Measurements from ENCODE around the gene ACADVL. TPM values are rescaled to one million over a fixed set of nuclear protein-coding genes. Genes with fewer than 3 reads are reported as not detected.

Gene ACADVL
- total and polyA plus RNA-seq, 4 donors = 185 to 1,301 (median 1,109) TPM

GRCh38 chr17:7192271-7192937, 27.3 kb upstream of the ACADVL start:
- H3K36me3 ChIP-seq (ENCODE audit: control insufficient read depth in 4 of 4, insufficient read depth in 3 of 4, low read depth in 1 of 4, low read length in 3 of 4) = peaks cover 0 to 8% (median 2%) of the 10 kb centered on the region in 4 donors
- DNase-seq (ENCODE audit: low spot score) = no peak
- H3K4me1 ChIP-seq (ENCODE audit: control insufficient read depth in 4 of 4, insufficient read depth in 4 of 4, low read length in 3 of 4) = no peaks in the 10 kb centered on the region
- H3K9ac ChIP-seq (ENCODE audit: low read depth in 1 of 2, low read length in 2 of 2) = no peak overlapping the region
- no peak overlapping the region for H3K27ac ChIP-seq (ENCODE audit: low read depth in 1 of 2, low read length in 2 of 2)
- H3K4me3 ChIP-seq (ENCODE audit: low read depth in 1 of 3, low read length in 3 of 3) = no peak overlapping the region
- TF ChIP-seq TAF1 (conservative IDR thresholded peaks at IDR 0.05) (no peak), RXRA (IDR thresholded peaks at IDR 0.05) (no peak), REST (IDR thresholded peaks at IDR 0.05) (no peak), YY1 (IDR thresholded peaks at IDR 0.05) (no peak), RAD21 (IDR thresholded peaks at IDR 0.05) (no peak), HNF4G (IDR thresholded peaks at IDR 0.05) (no peak), CTCF (IDR thresholded peaks at IDR 0.05; ENCODE audit: low read depth, low read length, missing input control) (no peak)
- H3K27me3 ChIP-seq (ENCODE audit: control insufficient read depth in 4 of 4, insufficient read depth in 4 of 4, low read length in 3 of 4) = no peaks in the 10 kb centered on the region
- 83% methylated on average over 12 of the region's 12 CpGs for WGBS
- H3K9me3 ChIP-seq (ENCODE audit: control insufficient read depth in 4 of 4, low read length in 3 of 4) = no peaks in the 10 kb centered on the region

GRCh38 chr17:7195971-7196370, 23.8 kb upstream of the ACADVL start:
- no peaks in the 10 kb centered on the region for H3K27me3 ChIP-seq (ENCODE audit: control insufficient read depth in 4 of 4, insufficient read depth in 4 of 4, low read length in 3 of 4)
- H3K9ac ChIP-seq (ENCODE audit: low read depth in 1 of 2, low read length in 2 of 2) = no peak overlapping the region
- no peak overlapping the region for H3K27ac ChIP-seq (ENCODE audit: low read depth in 1 of 2, low read length in 2 of 2)
- no peak for DNase-seq (ENCODE audit: low spot score)
- H3K9me3 ChIP-seq (ENCODE audit: control insufficient read depth in 4 of 4, low read length in 3 of 4) = no peaks in the 10 kb centered on the region
- WGBS = 93% methylated on average over 12 of the region's 12 CpGs
- peaks cover 0 to 8% (median 2%) of the 10 kb centered on the region in 4 donors for H3K36me3 ChIP-seq (ENCODE audit: control insufficient read depth in 4 of 4, insufficient read depth in 3 of 4, low read depth in 1 of 4, low read length in 3 of 4)
- no peak overlapping the region for H3K4me3 ChIP-seq (ENCODE audit: low read depth in 1 of 3, low read length in 3 of 3)
- no peaks in the 10 kb centered on the region for H3K4me1 ChIP-seq (ENCODE audit: control insufficient read depth in 4 of 4, insufficient read depth in 4 of 4, low read length in 3 of 4)
- TF ChIP-seq NR2F2 (IDR thresholded peaks at IDR 0.05) (no peak), HNF4G (IDR thresholded peaks at IDR 0.05) (no peak), HNF4A (conservative IDR thresholded peaks at IDR 0.05) (no peak), YY1 (IDR thresholded peaks at IDR 0.05) (no peak)

GRCh38 chr17:7196651-7197401, 22.9 kb upstream of the ACADVL start:
- Histone ChIP-seq H3K36me3 (ENCODE audit: control insufficient read depth in 4 of 4, insufficient read depth in 3 of 4, low read depth in 1 of 4, low read length in 3 of 4) (peaks cover 0 to 8% (median 2%) of the 10 kb centered on the region in 4 donors), H3K9me3 (ENCODE audit: control insufficient read depth in 4 of 4, low read length in 3 of 4) (no peaks in the 10 kb centered on the region), H3K4me3 (ENCODE audit: low read depth in 1 of 3, low read length in 3 of 3) (no peak overlapping the region), H3K9ac (ENCODE audit: low read depth in 1 of 2, low read length in 2 of 2) (no peak overlapping the region), H3K27ac (ENCODE audit: low read depth in 1 of 2, low read length in 2 of 2) (no peak overlapping the region), H3K4me1 (ENCODE audit: control insufficient read depth in 4 of 4, insufficient read depth in 4 of 4, low read length in 3 of 4) (no peaks in the 10 kb centered on the region), H3K27me3 (ENCODE audit: control insufficient read depth in 4 of 4, insufficient read depth in 4 of 4, low read length in 3 of 4) (no peaks in the 10 kb centered on the region)
- DNase-seq (ENCODE audit: low spot score) = no peak
- WGBS = 94% methylated on average over 22 of the region's 22 CpGs
- no peak for TF ChIP-seq YY1 (IDR thresholded peaks at IDR 0.05)
- TF ChIP-seq MAX (IDR thresholded peaks at IDR 0.05) = no peak
- TF ChIP-seq JUND (IDR thresholded peaks at IDR 0.05) = no peak
- no peak for TF ChIP-seq FOXA2 (IDR thresholded peaks at IDR 0.05)
- TF ChIP-seq CTCF (IDR thresholded peaks at IDR 0.05; ENCODE audit: low read depth, low read length, missing input control) = no peak
- no peak for TF ChIP-seq ZBTB33 (IDR thresholded peaks at IDR 0.05)
- TF ChIP-seq NR2F2 (IDR thresholded peaks at IDR 0.05) = no peak
- TF ChIP-seq FOXA1 (IDR thresholded peaks at IDR 0.05) = no peak
- TF ChIP-seq HNF4A (conservative IDR thresholded peaks at IDR 0.05) = no peak
- no peak for TF ChIP-seq TAF1 (conservative IDR thresholded peaks at IDR 0.05)

Measured in liver (tissue), 9 donors.